HEK293T (cell line): ENCODE data around the gene ERCC6L2.

Experiments
- CTCF ChIA-PET: fragments of 350-600 bp; formaldehyde crosslinking; extraction: SDS; loops from one replicate; lab custom pipeline; 2021; ENCODE audit warnings: antibody characterized with exemption, inconsistent platforms; lab: Yijun Ruan, JAX
- POLR2A ChIA-PET: fragments of 350-600 bp; formaldehyde crosslinking; extraction: SDS; loops from one replicate; lab custom pipeline; 2020; ENCODE audit warnings: antibody characterized with exemption, inconsistent platforms; lab: Yijun Ruan, JAX
- DNase-seq: peaks from one replicate; pipeline ENCODE4 v3.0.0; 2012; ENCODE audit warnings: mixed read lengths; ENCODE audit errors: extremely low spot score
- ARNT ChIP-seq: fragments of 450-650 bp; IDR thresholded peaks from 2 replicates; pipeline ENCODE4 v1.6.1; 2017; ENCODE audit warnings: mild to moderate bottlenecking
- BHLHE40 ChIP-seq: fragments of 450-650 bp; IDR thresholded peaks from 2 replicates; pipeline ENCODE4 v1.6.1; 2016; ENCODE audit warnings: mild to moderate bottlenecking, moderate library complexity, borderline replicate concordance
- CTBP1 ChIP-seq: fragments of 450-650 bp; IDR thresholded peaks from 2 replicates; pipeline ENCODE4 v1.6.1; 2016; ENCODE audit warnings: borderline replicate concordance
- ELF4 ChIP-seq: fragments of 450-650 bp; IDR thresholded peaks from 2 replicates; pipeline ENCODE4 v1.6.1; 2017; ENCODE audit warnings: antibody characterized with exemption
- FOXA1 ChIP-seq: fragments of 450-650 bp; IDR thresholded peaks from 2 replicates; pipeline ENCODE4 v1.6.1; 2016; ENCODE audit warnings: mild to moderate bottlenecking
- FOXK2 ChIP-seq: fragments of 450-650 bp; IDR thresholded peaks from 2 replicates; pipeline ENCODE4 v1.6.1; 2016; ENCODE audit warnings: mild to moderate bottlenecking
- FOXM1 ChIP-seq: fragments of 450-650 bp; IDR thresholded peaks from 2 replicates; pipeline ENCODE4 v1.6.1; 2017; ENCODE audit warnings: mild to moderate bottlenecking, borderline replicate concordance
- HDGF ChIP-seq: fragments of 450-650 bp; IDR thresholded peaks from 2 replicates; pipeline ENCODE4 v1.6.1; 2017; ENCODE audit warnings: antibody characterized with exemption, borderline replicate concordance
- L3MBTL2 ChIP-seq: fragments of 450-650 bp; conservative IDR thresholded peaks from 2 replicates; pipeline ENCODE4 v1.6.1; 2016; ENCODE audit warnings: mild to moderate bottlenecking
- LEF1 ChIP-seq: fragments of 450-650 bp; IDR thresholded peaks from 2 replicates; pipeline ENCODE4 v1.6.1; 2017; ENCODE audit warnings: mild to moderate bottlenecking, borderline replicate concordance
- NFRKB ChIP-seq: fragments of 450-650 bp; IDR thresholded peaks from 2 replicates; pipeline ENCODE4 v1.6.1; 2016; ENCODE audit warnings: mild to moderate bottlenecking, moderate library complexity
- PKNOX1 ChIP-seq: fragments of 450-650 bp; IDR thresholded peaks from 2 replicates; pipeline ENCODE4 v1.6.1; 2016
- SP1 ChIP-seq: fragments of 450-650 bp; IDR thresholded peaks from 2 replicates; pipeline ENCODE4 v1.6.1; 2017
- SUZ12 ChIP-seq: fragments of 450-650 bp; IDR thresholded peaks from 2 replicates; pipeline ENCODE4 v1.6.1; 2016; ENCODE audit warnings: mild to moderate bottlenecking
- TARDBP ChIP-seq: fragments of 450-650 bp; IDR thresholded peaks from 2 replicates; pipeline ENCODE4 v1.6.1; 2016
- ZNF384 ChIP-seq: fragments of 450-650 bp; IDR thresholded peaks from 2 replicates; pipeline ENCODE4 v1.6.1; 2016

The ERCC6L2 gene

DNA sequence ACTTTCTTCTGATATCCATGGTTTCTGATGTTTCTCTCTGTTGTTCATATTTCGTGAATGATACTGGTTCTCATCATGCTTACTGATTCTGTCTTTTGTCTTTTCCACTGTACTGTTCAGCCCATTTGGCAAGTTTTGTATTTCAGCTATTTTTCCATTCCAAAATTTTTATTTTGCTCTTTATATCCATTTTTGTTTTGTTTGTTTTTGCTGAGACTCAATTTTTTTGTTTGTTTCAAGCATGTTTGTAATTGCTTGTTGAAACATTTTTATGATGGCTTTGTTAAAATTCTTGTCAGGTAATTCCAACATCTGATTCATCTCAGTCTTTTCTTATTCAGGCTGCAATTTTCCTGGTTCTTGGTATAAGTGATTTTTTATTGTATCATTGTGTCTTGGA, 64.0 kb downstream of the ERCC6L2 start:
- POLR2A ChIA-PET, result no interaction called here
- TF ChIP-seq HDGF, result no peak
- no peak for TF ChIP-seq SP1
- no peak for TF ChIP-seq FOXA1
- CTCF ChIA-PET, result no interaction called here
- DNase-seq, result no peak

DNA sequence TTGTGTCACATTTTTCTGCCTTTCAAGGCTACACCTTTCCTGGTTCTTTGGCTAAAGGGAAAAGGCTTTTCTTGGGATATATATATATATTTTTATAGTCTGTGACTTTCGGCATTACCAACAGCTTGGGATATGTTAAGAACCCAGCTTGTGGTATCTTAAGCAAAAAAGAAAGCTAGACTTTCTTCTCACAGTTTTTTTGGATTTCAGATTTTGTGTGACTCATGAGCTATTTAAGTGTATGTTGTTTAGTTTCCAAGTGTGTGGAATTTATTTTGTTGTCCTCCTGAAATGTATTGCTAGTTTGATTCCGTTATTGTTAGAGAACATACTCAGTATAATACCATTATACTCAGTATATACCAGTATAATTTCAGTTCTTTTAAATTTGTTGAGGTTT, 64.8 kb downstream of the ERCC6L2 start:
- ChIA-PET POLR2A (no interaction called here), CTCF (no interaction called here)
- no peak for DNase-seq
- no peak for TF ChIP-seq FOXK2
- TF ChIP-seq TARDBP, result no peak
- no peak for TF ChIP-seq SP1
- no peak for TF ChIP-seq LEF1
- TF ChIP-seq HDGF, result no peak
- no peak for TF ChIP-seq CTBP1
- no peak for TF ChIP-seq SUZ12
- TF ChIP-seq ARNT, result no peak
- no peak for TF ChIP-seq ZNF384
- no peak for TF ChIP-seq FOXA1
- no peak for TF ChIP-seq NFRKB
- no peak for TF ChIP-seq FOXM1
- TF ChIP-seq L3MBTL2, result no peak
- TF ChIP-seq BHLHE40, result no peak
- no peak for TF ChIP-seq PKNOX1
- TF ChIP-seq ELF4, result no peak

DNA sequence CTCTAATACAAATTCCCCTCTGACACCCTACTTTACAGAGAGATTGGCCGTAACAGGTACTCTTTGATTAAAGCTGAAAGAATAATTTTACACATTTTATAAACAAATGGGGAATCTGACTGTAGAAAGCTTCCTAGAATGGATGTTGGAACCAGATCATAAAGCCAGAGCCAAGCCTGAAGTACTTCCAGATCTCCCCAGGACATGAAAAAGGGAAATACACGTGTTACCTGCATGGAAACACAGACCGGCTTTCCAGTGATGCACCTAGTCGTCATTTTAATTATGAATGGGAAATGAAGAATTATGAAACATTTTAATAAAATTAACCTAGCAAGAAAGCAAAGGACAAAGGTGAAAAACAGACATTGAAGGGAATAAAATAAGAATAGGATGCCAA, 66.5 kb downstream of the ERCC6L2 start:
- ChIA-PET POLR2A (no interaction called here), CTCF (no interaction called here)
- no peak for DNase-seq
- TF ChIP-seq ELF4, result no peak

DNA sequence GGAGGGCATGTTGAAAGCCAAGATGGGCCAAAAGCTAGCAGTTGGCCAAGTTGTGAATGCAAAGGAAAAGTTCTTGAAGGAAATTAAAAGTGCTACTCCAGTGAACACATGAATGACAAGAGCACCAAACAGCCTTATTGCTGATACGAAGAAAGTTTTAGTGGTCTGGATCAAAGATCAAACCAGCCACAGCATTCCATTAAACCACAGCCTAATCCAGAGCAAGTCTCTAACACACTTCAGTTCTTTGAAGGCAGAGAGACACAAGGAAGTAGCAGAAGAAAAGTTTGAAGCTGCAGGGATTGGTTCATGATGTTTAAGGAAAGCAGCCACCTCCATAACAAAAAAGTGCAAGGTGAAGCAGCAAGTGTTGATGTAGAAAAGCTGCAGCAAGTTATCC, 71.6 kb downstream of the ERCC6L2 start:
- ChIA-PET CTCF (no interaction called here), POLR2A (no interaction called here)
- no peak for TF ChIP-seq ELF4
- no peak for TF ChIP-seq LEF1
- TF ChIP-seq SUZ12, result no peak
- no peak for TF ChIP-seq NFRKB
- TF ChIP-seq ZNF384, result no peak
- no peak for TF ChIP-seq SP1
- no peak for TF ChIP-seq FOXA1
- TF ChIP-seq ARNT, result no peak
- no peak for TF ChIP-seq CTBP1
- no peak for TF ChIP-seq FOXM1
- TF ChIP-seq TARDBP, result no peak
- no peak for TF ChIP-seq HDGF
- TF ChIP-seq BHLHE40, result no peak
- no peak for TF ChIP-seq FOXK2
- no peak for DNase-seq

DNA sequence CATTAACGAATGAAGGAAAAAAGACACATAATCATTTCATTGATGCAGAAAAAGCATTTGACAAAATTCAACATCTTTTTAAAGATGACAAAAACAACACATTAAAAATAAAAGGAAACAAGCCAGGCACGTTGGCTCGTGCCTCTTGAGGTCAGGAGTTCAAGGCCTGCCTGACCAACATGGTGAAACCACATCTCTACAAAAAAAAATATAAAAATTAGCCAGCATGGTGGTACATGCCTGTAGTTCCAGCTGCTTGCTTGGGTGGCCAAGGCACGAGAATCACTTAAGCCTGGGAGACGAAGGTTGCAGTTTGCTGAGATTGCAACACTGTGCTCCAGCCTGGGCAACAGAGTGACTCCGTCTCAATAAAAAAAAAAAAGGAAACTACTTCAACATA, 77.0 kb downstream of the ERCC6L2 start:
- TF ChIP-seq LEF1, result no peak
- TF ChIP-seq SUZ12, result no peak
- TF ChIP-seq ARNT, result no peak
- no peak for TF ChIP-seq HDGF
- no peak for TF ChIP-seq FOXA1
- no peak for TF ChIP-seq TARDBP
- no peak for TF ChIP-seq BHLHE40
- TF ChIP-seq ZNF384, result no peak
- no peak for TF ChIP-seq L3MBTL2
- TF ChIP-seq NFRKB, result no peak
- TF ChIP-seq PKNOX1, result no peak
- TF ChIP-seq FOXM1, result no peak
- TF ChIP-seq ELF4, result no peak
- no peak for TF ChIP-seq SP1
- TF ChIP-seq CTBP1, result no peak
- no peak for TF ChIP-seq FOXK2
- no peak for DNase-seq
- ChIA-PET CTCF (no interaction called here), POLR2A (no interaction called here)

DNA sequence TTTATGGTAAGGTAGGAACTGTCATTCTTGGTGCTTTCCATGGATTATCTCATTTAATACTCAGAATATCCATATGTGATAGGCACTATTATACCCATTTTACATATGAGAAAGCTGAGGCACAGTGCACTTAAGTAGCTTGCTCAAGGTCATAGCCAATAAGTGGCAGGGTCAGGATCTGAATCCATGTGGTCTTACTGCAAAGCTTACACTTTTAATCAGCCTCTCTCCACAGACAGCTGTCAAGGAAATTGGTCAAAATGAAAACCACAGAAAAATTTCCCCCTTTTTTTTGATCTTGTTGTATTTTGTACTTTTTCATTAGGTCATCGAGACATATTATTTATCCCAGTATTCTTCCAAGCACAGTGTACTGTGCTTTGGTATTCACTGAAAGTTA, 78.5 kb downstream of the ERCC6L2 start:
- TF ChIP-seq NFRKB, result no peak
- no peak for TF ChIP-seq CTBP1
- no peak for DNase-seq
- POLR2A ChIA-PET, result no interaction called here
- CTCF ChIA-PET, result no interaction called here

DNA sequence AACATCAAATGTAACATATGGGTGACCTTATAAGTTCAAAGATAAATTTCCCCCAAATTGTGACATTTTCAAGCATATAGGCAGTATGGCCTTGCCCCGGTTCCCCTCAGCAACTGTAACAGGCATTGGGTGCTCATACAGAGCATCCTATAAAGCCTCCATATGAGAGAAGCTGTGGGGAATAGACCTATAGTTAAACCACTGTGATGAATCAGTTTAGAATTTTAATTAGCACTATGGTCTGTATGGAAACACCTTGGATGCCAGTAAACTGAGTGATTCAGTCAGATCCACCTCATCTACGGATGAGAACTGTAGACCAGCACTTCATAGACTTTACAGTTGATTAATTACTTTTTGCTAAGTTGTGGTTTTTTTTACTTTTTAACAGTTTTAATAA, 79.4 kb downstream of the ERCC6L2 start:
- ChIA-PET CTCF (no interaction called here), POLR2A (no interaction called here)
- no peak for DNase-seq
- no peak for TF ChIP-seq PKNOX1
- TF ChIP-seq L3MBTL2, result no peak
- no peak for TF ChIP-seq FOXK2
- no peak for TF ChIP-seq FOXA1
- TF ChIP-seq LEF1, result no peak
- no peak for TF ChIP-seq SP1
- TF ChIP-seq HDGF, result no peak
- TF ChIP-seq BHLHE40, result no peak
- no peak for TF ChIP-seq NFRKB
- TF ChIP-seq FOXM1, result no peak
- TF ChIP-seq ZNF384, result no peak
- no peak for TF ChIP-seq TARDBP
- no peak for TF ChIP-seq ELF4
- no peak for TF ChIP-seq SUZ12
